ENCODE data around the gene GPC3. TPM values are rescaled to one million over a fixed set of nuclear protein-coding genes. Genes with fewer than 3 reads are reported as not detected.

Gene GPC3
- polyA plus RNA-seq, 2 of the 4 experiments (the other 2 are of a cell fraction), result not detected

DNA sequence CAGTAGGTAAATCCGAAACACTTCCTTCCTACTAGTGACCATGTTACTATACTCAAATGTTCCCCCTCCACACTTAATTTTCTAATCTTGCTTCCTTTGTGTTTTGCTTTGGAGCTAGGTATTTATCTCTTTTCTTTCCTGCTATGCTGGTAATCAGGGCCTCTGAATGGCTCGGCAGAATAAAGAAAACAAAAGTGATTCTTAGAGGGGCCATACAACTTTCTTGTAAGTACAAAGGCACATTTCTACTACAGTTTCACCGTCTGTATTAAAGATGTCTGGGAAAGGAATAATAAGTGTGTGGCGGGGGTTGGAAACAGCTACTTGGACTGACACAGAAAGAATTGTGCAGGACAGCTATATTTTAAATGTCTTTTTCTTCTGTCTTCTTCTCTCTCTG, 50.3 kb downstream of the GPC3 start:
- Histone ChIP-seq H3K4me3 (no peak overlapping the region), H3K9me3 (no peaks in the 10 kb centered on the region), H3K4me2 (no peak overlapping the region), H3K27ac (no peak overlapping the region), H3K4me1 (no peaks in the 10 kb centered on the region)
- ChIA-PET POLR2A (no interaction called here), CTCF (interaction anchor here (1.6 kb wide), 1 partner anchor 12 kb away, joined by 8 read pairs; no protein-coding TSS in a partner anchor)
- FAIRE-seq (peak; percentile 77), DNase-seq (ENCODE audit: low read depth in 1 of 2, low spot score in 1 of 2) (no peak), ATAC-seq (no peak)
- TF ChIP-seq, protein P1, sequence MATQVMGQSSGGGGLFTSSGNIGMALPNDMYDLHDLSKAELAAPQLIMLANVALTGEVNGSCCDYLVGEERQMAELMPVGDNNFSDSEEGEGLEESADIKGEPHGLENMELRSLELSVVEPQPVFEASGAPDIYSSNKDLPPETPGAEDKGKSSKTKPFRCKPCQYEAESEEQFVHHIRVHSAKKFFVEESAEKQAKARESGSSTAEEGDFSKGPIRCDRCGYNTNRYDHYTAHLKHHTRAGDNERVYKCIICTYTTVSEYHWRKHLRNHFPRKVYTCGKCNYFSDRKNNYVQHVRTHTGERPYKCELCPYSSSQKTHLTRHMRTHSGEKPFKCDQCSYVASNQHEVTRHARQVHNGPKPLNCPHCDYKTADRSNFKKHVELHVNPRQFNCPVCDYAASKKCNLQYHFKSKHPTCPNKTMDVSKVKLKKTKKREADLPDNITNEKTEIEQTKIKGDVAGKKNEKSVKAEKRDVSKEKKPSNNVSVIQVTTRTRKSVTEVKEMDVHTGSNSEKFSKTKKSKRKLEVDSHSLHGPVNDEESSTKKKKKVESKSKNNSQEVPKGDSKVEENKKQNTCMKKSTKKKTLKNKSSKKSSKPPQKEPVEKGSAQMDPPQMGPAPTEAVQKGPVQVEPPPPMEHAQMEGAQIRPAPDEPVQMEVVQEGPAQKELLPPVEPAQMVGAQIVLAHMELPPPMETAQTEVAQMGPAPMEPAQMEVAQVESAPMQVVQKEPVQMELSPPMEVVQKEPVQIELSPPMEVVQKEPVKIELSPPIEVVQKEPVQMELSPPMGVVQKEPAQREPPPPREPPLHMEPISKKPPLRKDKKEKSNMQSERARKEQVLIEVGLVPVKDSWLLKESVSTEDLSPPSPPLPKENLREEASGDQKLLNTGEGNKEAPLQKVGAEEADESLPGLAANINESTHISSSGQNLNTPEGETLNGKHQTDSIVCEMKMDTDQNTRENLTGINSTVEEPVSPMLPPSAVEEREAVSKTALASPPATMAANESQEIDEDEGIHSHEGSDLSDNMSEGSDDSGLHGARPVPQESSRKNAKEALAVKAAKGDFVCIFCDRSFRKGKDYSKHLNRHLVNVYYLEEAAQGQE (IDR thresholded peaks at IDR 0.05), result no peak
- no peak for TF ChIP-seq CHD4 (IDR thresholded peaks at IDR 0.05; ENCODE audit: borderline replicate concordance)
- no peak for TF ChIP-seq HOXB13 (CRISPR knock-in tag; IDR thresholded peaks at IDR 0.05; ENCODE audit: low read depth)
- TF ChIP-seq ZNF302 (CRISPR knock-in tag; IDR thresholded peaks at IDR 0.05), result no peak
- TF ChIP-seq, protein P2, sequence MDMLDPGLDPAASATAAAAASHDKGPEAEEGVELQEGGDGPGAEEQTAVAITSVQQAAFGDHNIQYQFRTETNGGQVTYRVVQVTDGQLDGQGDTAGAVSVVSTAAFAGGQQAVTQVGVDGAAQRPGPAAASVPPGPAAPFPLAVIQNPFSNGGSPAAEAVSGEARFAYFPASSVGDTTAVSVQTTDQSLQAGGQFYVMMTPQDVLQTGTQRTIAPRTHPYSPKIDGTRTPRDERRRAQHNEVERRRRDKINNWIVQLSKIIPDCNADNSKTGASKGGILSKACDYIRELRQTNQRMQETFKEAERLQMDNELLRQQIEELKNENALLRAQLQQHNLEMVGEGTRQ (IDR thresholded peaks at IDR 0.05), result no peak
- TF ChIP-seq FOSL2 (IDR thresholded peaks at IDR 0.05), result no peak
- no peak for TF ChIP-seq FOSL2 (CRISPR knock-in tag; IDR thresholded peaks at IDR 0.05)
- TF ChIP-seq, protein P3, sequence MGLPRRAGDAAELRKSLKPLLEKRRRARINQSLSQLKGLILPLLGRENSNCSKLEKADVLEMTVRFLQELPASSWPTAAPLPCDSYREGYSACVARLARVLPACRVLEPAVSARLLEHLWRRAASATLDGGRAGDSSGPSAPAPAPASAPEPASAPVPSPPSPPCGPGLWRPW (IDR thresholded peaks at IDR 0.05), result no peak
- no peak for TF ChIP-seq RAD21 (conservative IDR thresholded peaks at IDR 0.05 in 1 of 2, IDR thresholded peaks at IDR 0.05 in 1 of 2)
- TF ChIP-seq POLR2A (IDR thresholded peaks at IDR 0.05; ENCODE audit: low read length), result no peak
- WGBS (ENCODE audit: missing lambda C conversion rate), result 47% methylated on average over 4 of the region's 4 CpGs

DNA sequence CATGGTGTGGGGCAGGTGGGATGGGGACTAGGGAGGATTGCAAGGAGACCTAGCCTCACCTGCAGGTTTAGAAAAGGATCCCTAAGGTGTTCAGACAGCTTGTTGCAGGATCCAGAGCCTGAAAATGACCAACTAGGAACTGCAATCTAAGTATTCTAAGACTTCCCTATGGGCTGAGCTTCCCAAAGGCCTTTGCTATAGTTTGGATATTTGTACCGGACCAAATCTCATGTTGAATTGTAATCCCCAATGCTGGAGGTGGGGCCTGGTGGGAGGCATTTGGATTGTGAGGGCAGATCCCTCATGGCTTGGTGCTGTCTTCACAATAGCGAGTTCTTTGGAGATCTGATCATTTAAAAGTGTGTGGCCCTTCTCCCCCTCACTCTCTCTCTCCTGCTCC, 52.1 kb downstream of the GPC3 start:
- no peak overlapping the region for H3K4me2 ChIP-seq
- no peak overlapping the region for H3K4me3 ChIP-seq
- H3K9me3 ChIP-seq, result no peaks in the 10 kb centered on the region
- DNase-seq (ENCODE audit: low read depth in 1 of 2, low spot score in 1 of 2) (no peak), ATAC-seq (no peak), FAIRE-seq (peak; percentile 18)
- H3K4me1 ChIP-seq, result no peaks in the 10 kb centered on the region
- ChIA-PET POLR2A (no interaction called here), CTCF (interaction anchor here (1.3 kb wide), 1 partner anchor 12 kb away, joined by 5 read pairs; no protein-coding TSS in a partner anchor)
- no peak overlapping the region for H3K27ac ChIP-seq
- WGBS (ENCODE audit: missing lambda C conversion rate), result 0% methylated on average over 2 of the region's 2 CpGs
- TF ChIP-seq TFCP2L1 (CRISPR knock-in tag; IDR thresholded peaks at IDR 0.05), result no peak
- TF ChIP-seq HOXB13 (CRISPR knock-in tag; IDR thresholded peaks at IDR 0.05; ENCODE audit: low read depth), result no peak
- no peak for TF ChIP-seq MAZ (IDR thresholded peaks at IDR 0.05; ENCODE audit: borderline replicate concordance, low read depth, low read length)
- TF ChIP-seq FOXS1 (CRISPR knock-in tag; IDR thresholded peaks at IDR 0.05), result no peak
- no peak for TF ChIP-seq SMC3 (IDR thresholded peaks at IDR 0.05)
- TF ChIP-seq, protein P4, sequence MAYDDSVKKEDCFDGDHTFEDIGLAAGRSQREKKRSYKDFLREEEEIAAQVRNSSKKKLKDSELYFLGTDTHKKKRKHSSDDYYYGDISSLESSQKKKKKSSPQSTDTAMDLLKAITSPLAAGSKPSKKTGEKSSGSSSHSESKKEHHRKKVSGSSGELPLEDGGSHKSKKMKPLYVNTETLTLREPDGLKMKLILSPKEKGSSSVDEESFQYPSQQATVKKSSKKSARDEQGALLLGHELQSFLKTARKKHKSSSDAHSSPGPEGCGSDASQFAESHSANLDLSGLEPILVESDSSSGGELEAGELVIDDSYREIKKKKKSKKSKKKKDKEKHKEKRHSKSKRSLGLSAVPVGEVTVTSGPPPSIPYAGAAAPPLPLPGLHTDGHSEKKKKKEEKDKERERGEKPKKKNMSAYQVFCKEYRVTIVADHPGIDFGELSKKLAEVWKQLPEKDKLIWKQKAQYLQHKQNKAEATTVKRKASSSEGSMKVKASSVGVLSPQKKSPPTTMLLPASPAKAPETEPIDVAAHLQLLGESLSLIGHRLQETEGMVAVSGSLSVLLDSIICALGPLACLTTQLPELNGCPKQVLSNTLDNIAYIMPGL (CRISPR knock-in tag; IDR thresholded peaks at IDR 0.05; ENCODE audit: borderline replicate concordance), result no peak
- TF ChIP-seq, protein P5, sequence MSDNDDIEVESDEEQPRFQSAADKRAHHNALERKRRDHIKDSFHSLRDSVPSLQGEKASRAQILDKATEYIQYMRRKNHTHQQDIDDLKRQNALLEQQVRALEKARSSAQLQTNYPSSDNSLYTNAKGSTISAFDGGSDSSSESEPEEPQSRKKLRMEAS (IDR thresholded peaks at IDR 0.05), result no peak
- TF ChIP-seq POLR2A (IDR thresholded peaks at IDR 0.05; ENCODE audit: low read length), result no peak
- TF ChIP-seq ZNF302 (CRISPR knock-in tag; IDR thresholded peaks at IDR 0.05), result no peak
- no peak for TF ChIP-seq CHD4 (IDR thresholded peaks at IDR 0.05; ENCODE audit: borderline replicate concordance)
- TF ChIP-seq HEYL (CRISPR knock-in tag; IDR thresholded peaks at IDR 0.05), result no peak
- TF ChIP-seq SREBF2 (IDR thresholded peaks at IDR 0.05), result no peak
- TF ChIP-seq RCOR1 (IDR thresholded peaks at IDR 0.05; ENCODE audit: low read depth, low read length), result no peak
- no peak for TF ChIP-seq HOXA7 (CRISPR knock-in tag; IDR thresholded peaks at IDR 0.05)
- TF ChIP-seq MAFK (IDR thresholded peaks at IDR 0.05; ENCODE audit: partially characterized antibody), result no peak
